ENCODE data around the gene ABHD2.
"Not testable (repeated sequence)": the region's sequence is repeated elsewhere in the genome, so short reads cannot be mapped to it uniquely, and the experiment has no call there.

Gene ABHD2

GRCh38 chr15:89138999-89139612 lies 50.9 kb downstream of the ABHD2 start:
- TF ChIP-seq CTCF (IDR thresholded peaks at IDR 0.05; ENCODE audit: low read depth, low read length, missing control alignments), result no peak
- H3K4me3 ChIP-seq (replicated peaks; ENCODE audit: low read depth, low read length), result no peak overlapping the region
- DNase-seq (ENCODE audit: extremely low read depth, low read depth), result no peak

DNA sequence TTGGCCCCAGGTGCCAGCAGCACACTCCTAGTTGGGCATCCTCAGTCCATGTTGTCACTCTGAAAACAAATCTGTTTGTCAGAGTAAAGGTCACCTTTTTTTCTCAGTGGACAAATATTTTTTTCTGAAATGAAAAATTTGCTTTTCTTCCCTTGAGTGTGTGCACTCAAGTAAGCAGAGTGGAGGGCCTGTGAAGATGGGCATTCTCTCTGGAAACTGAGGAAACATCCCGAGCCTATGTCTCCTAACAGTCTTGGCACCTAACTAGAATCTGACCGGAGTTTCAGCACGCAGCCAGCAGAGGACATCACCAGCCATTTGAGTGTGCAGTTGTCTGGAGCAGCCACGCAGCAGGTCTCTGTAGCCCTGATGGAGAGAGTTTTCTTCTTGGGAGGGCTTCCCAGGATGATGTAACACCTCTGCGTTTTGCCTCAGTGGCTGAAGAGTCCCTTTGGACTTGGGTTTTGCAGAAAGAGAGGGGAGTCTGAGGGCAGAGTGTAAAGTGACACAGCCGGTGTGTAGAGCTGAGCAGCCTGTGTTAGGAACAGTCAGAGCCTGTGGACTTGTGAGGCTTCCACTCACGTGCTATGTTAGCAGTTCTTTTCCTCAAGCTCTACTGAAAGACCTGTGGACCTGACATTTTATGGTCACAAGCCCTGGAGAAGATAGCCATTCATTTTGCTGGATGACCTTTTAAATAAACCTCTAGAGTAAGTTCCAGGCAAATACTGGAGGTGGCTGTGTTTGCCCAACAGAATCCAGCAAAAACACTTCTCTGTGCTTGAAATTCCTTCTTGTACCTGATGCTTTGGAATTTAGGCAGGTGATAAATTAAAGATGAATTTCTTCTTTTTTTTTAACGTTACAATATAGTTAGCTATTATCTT lies 51.6 kb downstream of the ABHD2 start:
- H3K4me3 ChIP-seq (replicated peaks; ENCODE audit: low read depth, low read length), result no peak overlapping the region
- DNase-seq (ENCODE audit: extremely low read depth, low read depth), result no peak
- TF ChIP-seq CTCF (IDR thresholded peaks at IDR 0.05; ENCODE audit: low read depth, low read length, missing control alignments), result peak; percentile 19

DNA sequence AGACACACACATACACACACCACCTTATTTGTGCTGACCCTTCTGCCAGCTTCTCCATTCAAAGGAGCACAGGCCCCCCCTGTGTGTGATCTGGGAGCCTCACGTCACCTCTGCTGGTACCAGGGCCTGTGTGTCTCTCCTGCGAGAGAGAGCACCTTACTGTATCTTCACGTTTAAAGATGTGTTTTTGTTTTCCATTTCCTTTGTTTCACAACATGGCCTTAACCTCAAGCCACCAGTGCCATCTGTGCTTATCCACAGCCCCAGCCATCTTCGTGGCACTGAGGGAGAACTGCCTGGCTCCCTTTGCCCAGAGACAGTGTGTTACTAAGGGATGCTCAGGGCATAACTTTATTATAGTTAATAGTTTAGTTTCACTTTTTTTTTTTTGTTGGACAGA lies 52.3 kb downstream of the ABHD2 start:
- H3K4me3 ChIP-seq (replicated peaks; ENCODE audit: low read depth, low read length), result no peak overlapping the region
- no peak for DNase-seq (ENCODE audit: extremely low read depth, low read depth)
- TF ChIP-seq CTCF (IDR thresholded peaks at IDR 0.05; ENCODE audit: low read depth, low read length, missing control alignments), result no peak

GRCh38 chr15:89141159-89141558 lies 52.9 kb downstream of the ABHD2 start:
- not testable (repeated sequence) for DNase-seq (ENCODE audit: extremely low read depth, low read depth); H3K4me3 ChIP-seq (replicated peaks; ENCODE audit: low read depth, low read length)

DNA sequence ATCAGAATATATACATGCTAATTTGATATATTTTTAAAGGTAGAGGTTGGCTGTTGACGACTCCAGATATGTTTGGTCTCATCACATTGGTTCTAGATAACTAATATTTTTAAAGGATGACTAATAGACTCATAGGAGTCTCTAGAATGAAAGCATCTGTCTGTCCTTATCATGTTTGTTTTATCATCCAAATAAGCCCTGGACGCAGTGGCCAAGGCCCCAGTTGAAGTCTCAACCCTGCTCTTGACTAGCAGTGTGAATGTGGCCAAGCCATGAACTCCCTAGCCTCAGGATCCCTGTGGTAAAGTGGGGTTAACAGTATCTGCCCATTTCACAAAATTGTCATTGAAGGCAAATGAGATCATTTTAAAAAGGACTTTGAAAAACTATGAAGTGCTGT lies 53.6 kb downstream of the ABHD2 start:
- no peak for TF ChIP-seq CTCF (IDR thresholded peaks at IDR 0.05; ENCODE audit: low read depth, low read length, missing control alignments)

DNA sequence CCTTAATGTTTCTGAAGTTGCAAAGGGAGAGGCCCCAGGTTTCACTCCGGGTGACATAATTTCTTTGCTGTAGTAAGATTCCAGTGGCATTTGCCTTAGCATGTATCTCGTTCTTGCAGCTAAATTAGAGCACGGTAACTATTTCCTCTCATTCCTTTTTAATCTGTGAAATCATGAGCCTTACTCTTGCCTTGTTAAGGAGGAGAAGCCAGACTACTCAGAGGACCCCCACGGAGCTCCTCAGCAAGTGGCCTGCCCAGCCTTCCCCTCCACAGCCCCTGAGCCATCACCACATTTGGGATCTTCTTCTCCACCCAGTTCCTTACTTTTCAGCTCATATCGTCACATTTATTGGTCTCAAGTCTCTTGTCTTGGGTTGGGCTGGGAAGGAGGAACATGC lies 54.2 kb downstream of the ABHD2 start:
- DNase-seq (ENCODE audit: extremely low read depth, low read depth), result no peak
- H3K4me3 ChIP-seq (replicated peaks; ENCODE audit: low read depth, low read length), result no peak overlapping the region
- TF ChIP-seq CTCF (IDR thresholded peaks at IDR 0.05; ENCODE audit: low read depth, low read length, missing control alignments), result no peak

More for the DNA sequence above, 53.6 kb downstream of the ABHD2 start:
- DNase-seq (ENCODE audit: extremely low read depth, low read depth), result no peak
- no peak overlapping the region for H3K4me3 ChIP-seq (replicated peaks; ENCODE audit: low read depth, low read length)

DNA sequence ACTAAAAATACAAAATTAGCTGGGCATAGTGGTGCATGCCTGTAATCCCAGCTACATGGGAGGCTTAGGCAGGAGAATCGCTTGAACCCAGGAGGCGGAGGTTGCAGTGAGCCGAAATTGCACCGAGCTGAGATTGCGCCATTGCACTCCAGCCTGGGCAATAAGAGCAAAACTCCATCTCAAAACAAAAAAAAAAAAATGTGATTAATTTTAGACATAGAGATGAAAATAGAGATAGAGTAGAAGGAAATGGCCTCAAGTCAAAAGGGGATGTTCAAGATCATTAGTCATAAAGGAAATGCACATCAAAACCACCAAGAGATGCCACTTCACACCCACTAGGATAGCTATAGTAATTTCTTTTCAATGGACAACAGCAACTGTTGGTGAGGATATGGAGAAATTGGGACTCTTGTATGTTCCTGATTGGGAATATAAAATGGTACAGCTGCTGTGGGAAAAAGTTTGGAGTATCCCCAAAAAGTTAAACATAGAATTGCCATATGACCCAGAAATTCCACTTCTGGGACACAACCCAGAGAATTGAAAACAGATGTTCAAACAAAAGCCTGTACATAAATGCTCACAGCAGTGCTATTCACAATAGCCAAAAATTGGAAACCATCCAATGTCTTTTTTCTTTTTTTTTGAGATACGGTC lies 55.4 kb downstream of the ABHD2 start:
- no peak for TF ChIP-seq CTCF (IDR thresholded peaks at IDR 0.05; ENCODE audit: low read depth, low read length, missing control alignments)
- peak; percentile 76 for DNase-seq (ENCODE audit: extremely low read depth, low read depth)
- H3K4me3 ChIP-seq (replicated peaks; ENCODE audit: low read depth, low read length), result no peak overlapping the region
